Pancreas (tissue), 10 donors: ENCODE results near the gene PIK3R4. TPM values are rescaled to one million over a fixed set of nuclear protein-coding genes. Genes with fewer than 3 reads are reported as not detected.

ENCODE experiments used
- ATAC-seq, 4 donors: fragments of 200-7000 bp; cut with Tn5 transposase; one replicate each; pipeline versions ENCODE4 v1.8.0 to v1.9.1; 2020; ENCODE audit warnings: mild to moderate bottlenecking in 4 of 4, moderate library complexity in 4 of 4
- DNase-seq, 6 donors: peaks; one replicate each; pipeline ENCODE4 v3.0.0-alpha.2; 2020
- FAIRE-seq: peaks from 2 replicates; lab custom pipeline; 2012; peaks lifted over from hg19 to GRCh38; lab: Jason Lieb, UNC
- H3K27ac ChIP-seq, 4 donors: fragments of 200-600 bp; sonication (generic); 1 replicate in 3 of 4; 2 replicates in 1 of 4; pipeline versions ENCODE4 v1.5.0 to v1.8.0; 2020
- H3K27me3 ChIP-seq, 4 donors: fragments of 200-600 bp; one replicate each; pipeline ENCODE4 v1.8.0; 2021
- H3K36me3 ChIP-seq, 3 donors: fragments of 200-600 bp; sonication (generic) in 1 of 3; one replicate each; pipeline versions ENCODE4 v1.5.0 to v1.8.0; 2020 to 2021
- H3K4me1 ChIP-seq, 3 donors: fragments of 200-600 bp; one replicate each; pipeline ENCODE4 v1.8.0; 2021
- H3K4me3 ChIP-seq, 4 donors: fragments of 200-600 bp; sonication (generic) in 2 of 4; one replicate each; pipeline versions ENCODE4 v1.5.0 to v1.8.0; 2020 to 2021
- H3K9me3 ChIP-seq, 4 donors: fragments of 200-600 bp; one replicate each; pipeline ENCODE4 v1.8.0; 2021
- CTCF ChIP-seq, 4 donors: fragments of 200-600 bp; sonication (generic) in 3 of 4; IDR thresholded peaks; one replicate each; pipeline versions ENCODE4 v1.5.0 to v1.8.0; 2021; ENCODE audit warnings: antibody characterized with exemption in 4 of 4
- WGBS, 2 donors: extraction: QIAGEN DNeasy Blood & Tissue Kit; methylation state at CpG; one replicate each; pipeline ENCODE4 v1.1.7; 2013; 5-methylcytosine and 5-hydroxymethylcytosine counted together
- intact Hi-C, 3 donors: fragments of 100-400 bp; cut with DNase I; formaldehyde crosslinking; loops; one replicate each; pipeline versions ENCODE4 v1.11.1 to v1.14.2; 2022
- polyA plus RNA-seq, 2 donors: library from polyadenylated mRNA; stranded (reverse); fragments of 200-250 nt; gene quantifications; one replicate each; pipeline ENCODE4 v1.2.3, GENCODE V29; 2013
- total RNA-seq, 6 donors: library from RNA; stranded (reverse); fragmentation: NEBNext Ultra II Directional in 4 of 6; extraction: Animal tissue kit (Norgen Biotek cat#: 25700) in 4 of 6; gene quantifications; one replicate each; pipeline versions ENCODE4 v1.2.1 to v1.2.4, GENCODE V29; 2021 to 2023
- donor health status: healthy with polysubstance abuse.
- donor health status: DM: no; HTN: no; CAD: no; lungs with moderate emphysema.
- donor health status: DM: no; HTN: no; CAD: no.
- donor health status: control.
- donor health status: control.
- donor health status: Bipolar disorder and iron deficiency.
- donor health status: DM: yes; HTN: yes; CAD: no.
- donor health status: DM: no; HTN: no; CAD: no.
- donor health status: DM: no; HTN: no; CAD: no.
- donor health status: DM: yes; HTN: yes; CAD: no.

The PIK3R4 gene
- total and polyA plus RNA-seq, 8 donors: 6.7 to 16.6 (median 11.1) TPM

GRCh38 chr3:130702985-130703384 is 43.6 kb downstream of the PIK3R4 start:
- TF ChIP-seq CTCF (IDR thresholded peaks at IDR 0.05): no peak
- ATAC-seq: no peak
- WGBS, 2 donors: 87 to 90% methylated on average over 3 of the region's 3 CpGs
- no peak for DNase-seq
- no peak for FAIRE-seq
- Histone ChIP-seq H3K36me3 (peaks cover 0 to 16% (median 0%) of the 10 kb centered on the region in 3 donors), H3K27me3 (no peaks in the 10 kb centered on the region), H3K27ac (no peak overlapping the region), H3K4me3 (no peak overlapping the region), H3K4me1 (peaks cover 0 to 9% (median 0%) of the 10 kb centered on the region in 3 donors), H3K9me3 (no peaks in the 10 kb centered on the region)
- intact Hi-C loops: no loop called here

GRCh38 chr3:130700541-130700940 is 46.1 kb downstream of the PIK3R4 start:
- peak; percentile 90 to 94 (median 92) for ATAC-seq
- Histone ChIP-seq H3K36me3 (peaks cover 0 to 16% (median 0%) of the 10 kb centered on the region in 3 donors), H3K27me3 (no peaks in the 10 kb centered on the region), H3K9me3 (no peaks in the 10 kb centered on the region), H3K4me3 (no peak overlapping the region), H3K27ac (peak overlapping the region in 2 of 4 donors; percentile 34 to 49), H3K4me1 (peaks cover 0 to 4% (median 0%) of the 10 kb centered on the region in 3 donors)
- no peak for FAIRE-seq
- 23 to 37% methylated on average over 2 of the region's 2 CpGs for whole genome bisulfite sequencing, 2 donors
- DNase-seq: peak in 4 of 6 donors; percentile 34 to 60 (median 52)
- intact Hi-C loops: no loop called here
- TF ChIP-seq CTCF (IDR thresholded peaks at IDR 0.05): no peak

GRCh38 chr3:130699765-130700164 is 46.9 kb downstream of the PIK3R4 start:
- intact Hi-C loops: no loop called here
- ATAC-seq: peak; percentile 62 to 80 (median 79)
- no peak for DNase-seq
- FAIRE-seq: no peak
- Histone ChIP-seq H3K9me3 (no peaks in the 10 kb centered on the region), H3K36me3 (peaks cover 0 to 16% (median 0%) of the 10 kb centered on the region in 3 donors), H3K4me1 (no peaks in the 10 kb centered on the region), H3K27ac (peak overlapping the region in 1 of 4 donors; percentile 49), H3K27me3 (no peaks in the 10 kb centered on the region), H3K4me3 (no peak overlapping the region)
- peak in 1 of 4 donors; percentile 19 for TF ChIP-seq CTCF (IDR thresholded peaks at IDR 0.05)

GRCh38 chr3:130693314-130693713 is 53.3 kb downstream of the PIK3R4 start:
- ATAC-seq: no peak
- WGBS, 2 donors: 95 to 96% methylated on average over 2 of the region's 2 CpGs
- Histone ChIP-seq H3K27ac (no peak overlapping the region), H3K27me3 (no peaks in the 10 kb centered on the region), H3K36me3 (peaks cover 0 to 1% (median 0%) of the 10 kb centered on the region in 3 donors), H3K4me3 (no peak overlapping the region), H3K9me3 (no peaks in the 10 kb centered on the region), H3K4me1 (no peaks in the 10 kb centered on the region)
- no peak for FAIRE-seq
- intact Hi-C loops: no loop called here
- TF ChIP-seq CTCF (IDR thresholded peaks at IDR 0.05): no peak
- DNase-seq: no peak

GRCh38 chr3:130692455-130692854 is 54.2 kb downstream of the PIK3R4 start:
- no peak for TF ChIP-seq CTCF (IDR thresholded peaks at IDR 0.05)
- no peak for ATAC-seq
- intact Hi-C loops: no loop called here
- Histone ChIP-seq H3K27me3 (no peaks in the 10 kb centered on the region), H3K27ac (no peak overlapping the region), H3K4me1 (no peaks in the 10 kb centered on the region), H3K36me3 (peaks cover 0 to 3% (median 0%) of the 10 kb centered on the region in 3 donors), H3K9me3 (no peaks in the 10 kb centered on the region), H3K4me3 (no peak overlapping the region)
- WGBS, 2 donors: 78 to 84% methylated on average over 1 of the region's 1 CpG
- FAIRE-seq: no peak
- DNase-seq: no peak
